DOHH2 (cell line): ENCODE measurements around the gene GATM.

Experiments
- H3F3A ChIP-seq: fragments of 200-600 bp; sonication (generic), shearing (Covaris generic); 2 replicates; pipeline ENCODE4 v1.6.0; 2016; ENCODE audit warnings: antibody characterized with exemption, mild to moderate bottlenecking; ENCODE audit not compliant: control insufficient read depth, insufficient read depth
- H3K27ac ChIP-seq: fragments of 200-600 bp; sonication (generic); 2 replicates; pipeline ENCODE4 v1.5.1; 2014; ENCODE audit warnings: low read depth, mild to moderate bottlenecking, low read length, moderate library complexity
- H3K27me3 ChIP-seq: fragments of 200-600 bp; sonication (generic); 2 replicates; pipeline ENCODE4 v1.6.1; 2014; ENCODE audit warnings: mild to moderate bottlenecking, low read length, mixed read lengths; ENCODE audit not compliant: control insufficient read depth
- H3K36me3 ChIP-seq: fragments of 200-600 bp; sonication (generic); 2 replicates; pipeline ENCODE4 v1.6.1; 2014; ENCODE audit warnings: mild to moderate bottlenecking, low read length, moderate library complexity, mixed read lengths; ENCODE audit not compliant: control insufficient read depth
- H3K4me1 ChIP-seq: fragments of 200-600 bp; sonication (generic); 2 replicates; pipeline ENCODE4 v1.6.1; 2014; ENCODE audit warnings: mild to moderate bottlenecking, low read length, mixed read lengths; ENCODE audit not compliant: control insufficient read depth
- H3K4me2 ChIP-seq: fragments of 200-600 bp; sonication (generic); 2 replicates; pipeline ENCODE4 v1.6.0; 2014; ENCODE audit warnings: mild to moderate bottlenecking, low read length, moderate library complexity
- H3K4me3 ChIP-seq: fragments of 200-600 bp; sonication (generic); 2 replicates; pipeline ENCODE4 v1.5.1; 2014; ENCODE audit warnings: mild to moderate bottlenecking, low read length, mixed read lengths
- H3K79me2 ChIP-seq: fragments of 200-600 bp; sonication (generic); 2 replicates; pipeline ENCODE4 v1.6.1; 2014; ENCODE audit warnings: mild to moderate bottlenecking, low read length, mixed read lengths; ENCODE audit not compliant: control insufficient read depth
- H3K9me2 ChIP-seq: fragments of 200-600 bp; sonication (generic); replicated peaks from 2 replicates; pipeline ENCODE4 v1.6.1; 2014; ENCODE audit warnings: mild to moderate bottlenecking, low read length, mixed read lengths; ENCODE audit not compliant: control insufficient read depth
- H3K9me3 ChIP-seq: fragments of 200-600 bp; sonication (generic); 2 replicates; pipeline ENCODE4 v1.6.1; 2014; ENCODE audit warnings: antibody characterized with exemption, low read length, mixed read lengths; ENCODE audit not compliant: control insufficient read depth, insufficient read depth
- H4K20me1 ChIP-seq: fragments of 200-600 bp; sonication (generic); 2 replicates; pipeline ENCODE4 v1.6.0; 2014; ENCODE audit warnings: low read depth, mild to moderate bottlenecking, antibody characterized with exemption, low read length, moderate library complexity; ENCODE audit not compliant: control insufficient read depth, insufficient read depth
- CTCF ChIP-seq: fragments of 200-600 bp; sonication (generic); IDR thresholded peaks from one replicate; pipeline ENCODE4 v1.5.1; 2014; ENCODE audit warnings: antibody characterized with exemption, mild to moderate bottlenecking, low read depth, low read length; ENCODE audit not compliant: poor library complexity, severe bottlenecking
- EZH2phosphoT487 ChIP-seq: fragments of 200-600 bp; sonication (generic); IDR thresholded peaks from 2 replicates; pipeline ENCODE4 v1.6.1; 2017; ENCODE audit warnings: borderline replicate concordance, mild to moderate bottlenecking, antibody characterized with exemption, low read length, moderate library complexity, mixed read lengths

Gene GATM

GRCh38 chr15:45349623-45350022 is 28.7 kb downstream of the GATM start:
- Histone ChIP-seq H3K36me3 (no peaks in the 10 kb centered on the region), H3K9me3 (no peaks in the 10 kb centered on the region), H3K4me3 (no peak overlapping the region), H3K27ac (no peak overlapping the region), H3F3A (no peaks in the 10 kb centered on the region), H3K9me2 (no peaks in the 10 kb centered on the region), H3K27me3 (peaks cover 24% of the 10 kb centered on the region), H3K4me1 (no peaks in the 10 kb centered on the region), H4K20me1 (no peaks in the 10 kb centered on the region), H3K79me2 (no peaks in the 10 kb centered on the region), H3K4me2 (no peak overlapping the region)
- no peak for TF ChIP-seq EZH2phosphoT487
- no peak for TF ChIP-seq CTCF

- no peaks in the 10 kb centered on the region for H3K9me3 ChIP-seq
- no peaks in the 10 kb centered on the region for H3K79me2 ChIP-seq
- no peak for TF ChIP-seq CTCF
- no peak for TF ChIP-seq EZH2phosphoT487
- peaks cover 21% of the 10 kb centered on the region for H3K27me3 ChIP-seq
- H3K9me2 ChIP-seq = no peaks in the 10 kb centered on the region
- no peaks in the 10 kb centered on the region for H3K4me1 ChIP-seq
- no peak overlapping the region for H3K4me3 ChIP-seq
- no peak overlapping the region for H3K27ac ChIP-seq
- H3K4me2 ChIP-seq = no peak overlapping the region
- no peaks in the 10 kb centered on the region for H3F3A ChIP-seq
- no peaks in the 10 kb centered on the region for H4K20me1 ChIP-seq
- no peaks in the 10 kb centered on the region for H3K36me3 ChIP-seq
Measured at GRCh38 chr15:45347989-45348388, 30.4 kb downstream of the GATM start.

GRCh38 chr15:45347033-45347432 is 31.3 kb downstream of the GATM start:
- Histone ChIP-seq H3K9me3 (no peaks in the 10 kb centered on the region), H4K20me1 (no peaks in the 10 kb centered on the region), H3K9me2 (no peaks in the 10 kb centered on the region), H3K79me2 (no peaks in the 10 kb centered on the region), H3K27me3 (peaks cover 22% of the 10 kb centered on the region), H3F3A (no peaks in the 10 kb centered on the region), H3K36me3 (no peaks in the 10 kb centered on the region), H3K27ac (no peak overlapping the region), H3K4me3 (no peak overlapping the region), H3K4me2 (no peak overlapping the region), H3K4me1 (0 out of 2 replicates have a peak, but pooled peaks cover 2% of the 10 kb centered on the region)
- no peak for TF ChIP-seq CTCF
- no peak for TF ChIP-seq EZH2phosphoT487

- Histone ChIP-seq H4K20me1 (no peaks in the 10 kb centered on the region), H3K79me2 (no peaks in the 10 kb centered on the region), H3K4me1 (0 out of 2 replicates have a peak, but pooled peaks cover 2% of the 10 kb centered on the region), H3K36me3 (no peaks in the 10 kb centered on the region), H3K9me2 (no peaks in the 10 kb centered on the region), H3K9me3 (no peaks in the 10 kb centered on the region), H3K4me3 (no peak overlapping the region), H3K27me3 (peaks cover 21% of the 10 kb centered on the region), H3F3A (no peaks in the 10 kb centered on the region), H3K27ac (no peak overlapping the region), H3K4me2 (no peak overlapping the region)
- TF ChIP-seq EZH2phosphoT487 (no peak), CTCF (no peak)
Measured at GRCh38 chr15:45346381-45346780, 32.0 kb downstream of the GATM start.
